Measurements from ENCODE around the gene PLEKHG7.
A peak's percentile ranks its signal among the peaks of the same experiment; 100 is the strongest.
"Not testable (repeated sequence)": the region's sequence is repeated elsewhere in the genome, so short reads cannot be mapped to it uniquely, and the experiment has no call there.

PLEKHG7 gene, protein sequence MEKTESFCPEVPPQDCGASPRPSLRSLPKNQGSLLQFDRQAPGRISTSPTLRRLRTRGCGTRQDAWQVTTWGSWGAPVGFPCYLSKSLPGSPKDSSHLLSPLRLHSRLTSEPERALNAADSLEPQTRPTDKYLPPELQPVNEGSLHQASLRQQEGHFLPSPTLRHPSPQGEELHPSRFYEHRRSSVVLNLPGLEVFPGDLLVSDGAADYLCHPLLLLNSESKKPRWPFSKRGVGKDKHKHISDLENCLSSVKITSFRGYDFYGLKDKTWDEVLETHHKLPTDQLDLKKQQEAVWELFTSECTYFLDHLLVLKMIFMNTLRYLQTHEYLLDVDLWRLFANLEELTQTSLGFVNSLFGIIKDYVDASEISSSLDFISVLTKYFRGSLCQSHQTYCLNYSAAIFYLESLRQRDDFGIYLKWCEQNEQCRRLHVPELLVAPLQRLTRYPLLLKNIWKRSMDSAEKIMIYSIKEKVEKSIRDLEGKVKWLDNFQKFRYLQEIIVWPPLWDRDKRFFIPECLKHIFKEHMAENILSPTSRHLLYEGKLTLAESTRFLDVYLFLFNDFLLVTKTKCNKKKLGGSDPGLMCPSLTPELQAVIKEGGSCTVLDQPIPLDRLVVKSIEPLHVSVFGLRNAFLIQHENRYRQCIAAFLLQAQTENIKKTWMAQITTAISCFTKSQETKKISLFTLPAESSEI

DNA sequence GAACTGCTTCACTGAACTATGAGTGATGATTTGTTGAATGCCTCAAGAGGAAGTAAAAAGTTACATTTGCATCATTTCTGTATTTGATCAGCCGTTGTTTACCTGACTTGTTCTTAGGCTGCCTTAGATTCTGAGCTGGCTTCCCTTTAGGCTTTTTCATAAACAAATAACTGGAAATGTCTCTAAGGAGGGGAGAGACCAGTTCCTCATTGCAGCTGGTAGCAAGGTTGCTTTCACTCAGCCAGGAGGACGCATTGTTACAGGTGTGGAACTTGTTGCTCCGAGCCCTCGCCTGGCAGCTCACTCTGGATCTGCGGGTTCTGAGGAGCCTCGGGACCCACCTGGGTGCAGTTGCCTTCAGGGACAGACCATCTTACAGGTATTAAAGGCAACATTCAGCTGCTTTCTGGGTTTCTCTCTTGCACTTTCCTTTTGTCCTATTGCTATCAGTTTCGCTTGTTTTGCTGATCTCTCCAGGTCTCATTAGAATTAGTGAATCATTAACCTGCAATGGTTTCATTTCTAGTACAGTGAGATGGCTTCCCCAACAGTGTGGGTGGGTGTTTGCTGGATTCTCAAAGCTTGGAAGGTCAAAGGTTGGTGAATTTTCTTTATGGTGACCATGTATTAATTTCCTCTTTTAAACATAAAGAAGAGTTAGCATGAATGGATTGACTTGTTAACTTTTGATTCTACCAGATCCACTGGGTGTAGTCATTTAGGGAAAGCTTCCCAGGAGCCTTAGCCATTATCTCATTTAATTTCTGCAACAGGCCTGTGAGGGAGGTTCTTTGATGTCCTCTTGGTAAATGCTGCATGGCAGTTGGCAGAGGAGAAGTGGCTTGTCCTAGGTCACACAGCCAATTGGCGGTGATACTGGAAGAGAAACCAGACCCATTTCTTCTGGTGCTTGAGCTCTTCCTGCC, at the start of gene PLEKHG7:
Gene PLEKHG7 (plus strand): TSS at position 236 of the 926 bp plus-strand sequence. CDS start 3,643 bp downstream, outside the sequence.
- peak; percentile 46 for DNase-seq (ENCODE audit: low read depth)
- no peak within 1 kb of the TSS for H3K4me3 ChIP-seq (ENCODE audit: low read length)
- TF ChIP-seq, protein P1, sequence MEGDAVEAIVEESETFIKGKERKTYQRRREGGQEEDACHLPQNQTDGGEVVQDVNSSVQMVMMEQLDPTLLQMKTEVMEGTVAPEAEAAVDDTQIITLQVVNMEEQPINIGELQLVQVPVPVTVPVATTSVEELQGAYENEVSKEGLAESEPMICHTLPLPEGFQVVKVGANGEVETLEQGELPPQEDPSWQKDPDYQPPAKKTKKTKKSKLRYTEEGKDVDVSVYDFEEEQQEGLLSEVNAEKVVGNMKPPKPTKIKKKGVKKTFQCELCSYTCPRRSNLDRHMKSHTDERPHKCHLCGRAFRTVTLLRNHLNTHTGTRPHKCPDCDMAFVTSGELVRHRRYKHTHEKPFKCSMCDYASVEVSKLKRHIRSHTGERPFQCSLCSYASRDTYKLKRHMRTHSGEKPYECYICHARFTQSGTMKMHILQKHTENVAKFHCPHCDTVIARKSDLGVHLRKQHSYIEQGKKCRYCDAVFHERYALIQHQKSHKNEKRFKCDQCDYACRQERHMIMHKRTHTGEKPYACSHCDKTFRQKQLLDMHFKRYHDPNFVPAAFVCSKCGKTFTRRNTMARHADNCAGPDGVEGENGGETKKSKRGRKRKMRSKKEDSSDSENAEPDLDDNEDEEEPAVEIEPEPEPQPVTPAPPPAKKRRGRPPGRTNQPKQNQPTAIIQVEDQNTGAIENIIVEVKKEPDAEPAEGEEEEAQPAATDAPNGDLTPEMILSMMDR (IDR thresholded peaks at IDR 0.05; ENCODE audit: insufficient read depth, low read depth, low read length, missing control alignments), result no peak

GRCh38 chr12:92654256-92654655, 48.5 kb upstream of the PLEKHG7 start:
- not testable (repeated sequence) for DNase-seq (ENCODE audit: low read depth); H3K4me3 ChIP-seq (ENCODE audit: low read length)

DNA sequence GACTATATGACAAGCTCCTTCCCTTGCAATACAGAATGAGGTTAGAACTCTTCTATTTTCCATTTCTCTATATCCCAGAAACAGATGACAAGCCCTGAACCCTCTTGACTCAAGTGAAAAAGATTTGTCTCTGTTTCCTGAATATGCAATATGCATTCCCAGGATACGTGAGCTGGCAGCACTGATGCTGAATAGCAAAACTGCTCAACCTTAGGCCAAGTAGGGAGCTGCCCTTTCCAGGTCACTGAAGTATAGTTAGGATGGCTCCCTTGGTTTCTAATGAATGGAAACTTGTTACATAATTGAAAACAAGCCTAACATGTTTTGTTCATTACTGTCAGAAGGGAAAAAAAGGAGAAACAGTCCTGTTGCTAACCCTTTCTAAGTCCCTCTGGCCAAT, 47.9 kb upstream of the PLEKHG7 start:
- peak; percentile 40 for DNase-seq (ENCODE audit: low read depth)
- TF ChIP-seq, protein P1 (IDR thresholded peaks at IDR 0.05; ENCODE audit: insufficient read depth, low read depth, low read length, missing control alignments), result no peak
- H3K4me3 ChIP-seq (ENCODE audit: low read length), result no peak overlapping the region

- H3K4me3 ChIP-seq (ENCODE audit: low read length), result no peak overlapping the region
- no peak for DNase-seq (ENCODE audit: low read depth)
- TF ChIP-seq, protein P1 (IDR thresholded peaks at IDR 0.05; ENCODE audit: insufficient read depth, low read depth, low read length, missing control alignments), result no peak
These were observed 45.9 kb upstream of the PLEKHG7 start for GRCh38 chr12:92656911-92657310.

DNA sequence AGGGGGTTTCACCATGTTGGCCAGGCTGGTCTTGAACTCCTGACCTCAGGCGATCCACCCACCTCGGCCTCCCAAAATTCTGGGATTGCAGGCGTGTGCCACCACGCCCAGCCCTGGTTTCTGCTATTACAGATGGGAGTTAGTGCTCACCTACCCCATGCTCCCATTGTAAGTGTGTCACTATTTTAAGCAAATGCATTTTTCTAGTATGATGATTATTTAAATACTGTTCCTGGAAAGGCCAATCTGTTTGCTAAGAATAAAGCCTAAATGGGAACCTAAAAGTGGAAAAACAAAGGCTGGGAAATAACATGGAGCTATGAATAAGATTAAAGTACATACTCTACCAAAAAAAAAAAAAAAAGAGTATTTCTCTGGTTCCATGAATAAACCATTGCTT, 45.0 kb upstream of the PLEKHG7 start:
- TF ChIP-seq, protein P1 (IDR thresholded peaks at IDR 0.05; ENCODE audit: insufficient read depth, low read depth, low read length, missing control alignments), result no peak
- no peak for DNase-seq (ENCODE audit: low read depth)
- H3K4me3 ChIP-seq (ENCODE audit: low read length), result no peak overlapping the region

DNA sequence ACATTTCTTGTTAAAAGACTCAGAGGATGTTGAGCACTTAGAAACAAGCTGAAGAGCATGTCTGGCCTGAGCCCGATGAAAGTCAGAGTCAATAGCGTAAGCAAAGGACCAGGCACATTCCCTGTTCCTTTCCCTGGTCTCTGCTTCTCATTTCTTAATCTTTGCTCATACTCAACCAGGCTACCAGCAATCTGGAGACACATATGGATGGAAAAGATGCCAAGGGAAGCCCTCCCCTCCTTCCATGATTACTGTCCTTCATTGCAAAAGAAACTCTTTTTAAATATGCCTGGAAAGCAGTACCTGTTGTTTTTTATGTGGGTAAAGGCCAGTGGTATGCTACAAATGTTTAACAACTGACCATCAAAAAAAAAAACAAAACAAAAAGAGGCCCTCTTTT, 44.2 kb upstream of the PLEKHG7 start:
- TF ChIP-seq, protein P1 (IDR thresholded peaks at IDR 0.05; ENCODE audit: insufficient read depth, low read depth, low read length, missing control alignments), result no peak
- DNase-seq (ENCODE audit: low read depth), result no peak
- no peak overlapping the region for H3K4me3 ChIP-seq (ENCODE audit: low read length)

DNA sequence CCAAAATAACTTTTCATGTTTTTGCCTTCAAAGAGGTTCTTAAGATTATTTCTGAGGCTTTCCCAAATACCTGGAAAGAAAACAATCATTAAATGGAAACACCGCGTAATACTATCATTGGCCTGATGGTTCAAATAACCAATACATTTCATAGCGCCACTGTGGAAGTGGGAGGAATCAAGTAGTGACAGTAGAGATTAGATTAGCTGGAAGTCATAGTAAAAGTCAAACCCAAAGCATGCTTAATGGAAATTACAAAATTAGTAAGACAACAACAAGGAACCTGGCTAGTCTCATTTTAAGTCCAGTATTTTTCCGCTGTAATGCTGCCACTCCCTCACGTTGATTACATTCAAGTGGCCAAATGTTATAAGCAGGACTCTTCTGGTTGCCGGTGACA, 41.5 kb upstream of the PLEKHG7 start:
- no peak for DNase-seq (ENCODE audit: low read depth)
- no peak overlapping the region for H3K4me3 ChIP-seq (ENCODE audit: low read length)
- TF ChIP-seq, protein P1 (IDR thresholded peaks at IDR 0.05; ENCODE audit: insufficient read depth, low read depth, low read length, missing control alignments), result no peak
